ENCODE results near the gene SERTAD3. TPM values are rescaled to one million over a fixed set of nuclear protein-coding genes. Genes with fewer than 3 reads are reported as not detected.

The SERTAD3 gene
- total and polyA plus RNA-seq, 2 of the 8 experiments (the other 6 are each of a cell fraction or from before 2014, with no cell fraction given): 15.1 to 32.1 TPM

GRCh38 chr19:40457048-40457447 is 12.9 kb upstream of the SERTAD3 start:
- Histone ChIP-seq H2BK5ac (ENCODE audit: low read depth, low read length) (no peak overlapping the region), H2BK15ac (ENCODE audit: low read length) (no peak overlapping the region), H4K20me1 (replicated peaks in 1 of 2; ENCODE audit: control insufficient read depth in 1 of 2, insufficient read depth in 2 of 2, low read length in 2 of 2) (peaks cover 0 to 1% of the 10 kb centered on the region in 2 experiments), H3K27me3 (replicated peaks in 1 of 4; ENCODE audit: control insufficient read depth in 3 of 4, extremely low read depth in 1 of 4, insufficient read depth in 3 of 4, low read length in 3 of 4) (no peaks in the 10 kb centered on the region; a peak in 1 of 7 replicates), H3K4me2 (ENCODE audit: insufficient read depth in 1 of 2, low read depth in 2 of 2, low read length in 2 of 2) (no peak overlapping the region), H2AFZ (ENCODE audit: low read length) (no peak overlapping the region), H2BK120ac (replicated peaks; ENCODE audit: low read depth, low read length) (no peak overlapping the region), H2BK12ac (ENCODE audit: low read depth, low read length) (no peak overlapping the region), H3K14ac (ENCODE audit: insufficient read length) (no peak overlapping the region), H4K91ac (replicated peaks; ENCODE audit: insufficient read length, low read length) (no peak overlapping the region), H3K79me2 (ENCODE audit: control insufficient read depth in 1 of 2, insufficient read depth in 2 of 2, low read length in 2 of 2) (no peaks in the 10 kb centered on the region), H3K36me3 (ENCODE audit: control insufficient read depth in 2 of 4, insufficient read depth in 4 of 4, low read length in 3 of 4) (no peaks in the 10 kb centered on the region), H3K18ac (ENCODE audit: extremely low read depth, low read length) (no peak overlapping the region), H3K56ac (replicated peaks; ENCODE audit: insufficient read length, low read depth, low read length) (no peak overlapping the region), H4K8ac (ENCODE audit: extremely low read depth, insufficient read depth, low read length) (no peak overlapping the region), H3K9ac (replicated peaks in 1 of 4; ENCODE audit: extremely low read depth in 1 of 4, low read depth in 3 of 4, low read length in 3 of 4) (no peak overlapping the region), H3K23ac (ENCODE audit: insufficient read length) (no peak overlapping the region), H3K4me3 (ENCODE audit: extremely low read depth in 1 of 4, insufficient read depth in 2 of 4, low read depth in 3 of 4, low read length in 4 of 4) (no peak overlapping the region), H3K9me3 (ENCODE audit: insufficient read depth in 2 of 2, low read depth in 1 of 2, low read length in 1 of 2) (no peaks in the 10 kb centered on the region), H3K23me2 (ENCODE audit: low read depth, low read length) (no peaks in the 10 kb centered on the region), H2AK5ac (ENCODE audit: low read depth, low read length) (no peak overlapping the region), H2BK20ac (ENCODE audit: low read length) (no peak overlapping the region), H3K4me1 (replicated peaks in 1 of 4; ENCODE audit: control insufficient read depth in 3 of 4, insufficient read depth in 4 of 4, low read length in 3 of 4) (no peaks in the 10 kb centered on the region), H3K27ac (ENCODE audit: low read depth, low read length) (no peak overlapping the region), H3K79me1 (ENCODE audit: low read depth, low read length) (no peaks in the 10 kb centered on the region), H3K4ac (replicated peaks; ENCODE audit: insufficient read length, low read depth, low read length) (no peak overlapping the region), H4K5ac (ENCODE audit: insufficient read length, low read depth, low read length) (no peak overlapping the region)
- WGBS, 2 experiments (ENCODE audit: extremely low coverage in 1 of 2, insufficient coverage in 1 of 2, insufficient read length in 1 of 2, insufficient replicate concordance in 2 of 2, low coverage in 1 of 2, low lambda C conversion rate in 2 of 2, missing lambda C conversion rate in 1 of 2): 92% methylated on average over 5 of the region's 5 CpGs; no CpG with 5 or more reads in 1 of the 2 experiments
- CTCF ChIA-PET (ENCODE audit: partially characterized antibody): interaction anchor here (0.8 to 1.3 kb wide), 2 partner anchors 46 to 85 kb away, joined by 3 read pairs; no protein-coding TSS in a partner anchor
- FAIRE-seq: no peak
- DNase-seq (ENCODE audit: low read depth in 1 of 2, low spot score in 2 of 2): no peak
- POLR2A ChIA-PET (ENCODE audit: partially characterized antibody): interaction anchor here (3.9 kb wide), 1 partner anchor 14 kb away, joined by 15 read pairs; the partner anchor contains the start of gene SERTAD3
- TF ChIP-seq, protein P1, sequence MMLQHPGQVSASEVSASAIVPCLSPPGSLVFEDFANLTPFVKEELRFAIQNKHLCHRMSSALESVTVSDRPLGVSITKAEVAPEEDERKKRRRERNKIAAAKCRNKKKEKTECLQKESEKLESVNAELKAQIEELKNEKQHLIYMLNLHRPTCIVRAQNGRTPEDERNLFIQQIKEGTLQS (IDR thresholded peaks at IDR 0.05; ENCODE audit: insufficient read depth, low read depth, low read length): no peak
- TF ChIP-seq CTCF (IDR thresholded peaks at IDR 0.05; ENCODE audit: control extremely low read depth in 1 of 3, insufficient read depth in 1 of 3, low read depth in 1 of 3, low read length in 3 of 3) (no peak), CEBPB (IDR thresholded peaks at IDR 0.05; ENCODE audit: low read depth, low read length) (no peak), SIN3A (conservative IDR thresholded peaks at IDR 0.05 in 1 of 2, IDR thresholded peaks at IDR 0.05 in 1 of 2; ENCODE audit: low read depth in 1 of 2, low read length in 2 of 2) (no peak), SP2 (IDR thresholded peaks at IDR 0.05; ENCODE audit: low read length) (no peak), TAF1 (IDR thresholded peaks at IDR 0.05; ENCODE audit: low read depth, low read length) (no peak), ASH2L (IDR thresholded peaks at IDR 0.05; ENCODE audit: low read length) (no peak), KDM5A (IDR thresholded peaks at IDR 0.05; ENCODE audit: low read length) (no peak), SP4 (IDR thresholded peaks at IDR 0.05; ENCODE audit: low read length) (no peak), HDAC2 (IDR thresholded peaks at IDR 0.05; ENCODE audit: borderline replicate concordance in 1 of 2, low read depth in 2 of 2, low read length in 2 of 2) (no peak)
